Measurements from ENCODE around the gene CHID1.

Gene CHID1

GRCh38 chr11:862081-862661 lies 48.4 kb downstream of the CHID1 start:
- DNase-seq = no peak

GRCh38 chr11:861105-861479 lies 49.5 kb downstream of the CHID1 start:
- DNase-seq = no peak

- DNase-seq = no peak
Observed at GRCh38 chr11:860234-861104, 50.1 kb downstream of the CHID1 start.

GRCh38 chr11:859394-860131 lies 51.0 kb downstream of the CHID1 start:
- peak; percentile 88 for DNase-seq

- no peak for DNase-seq
Observed at GRCh38 chr11:858762-859339, 51.8 kb downstream of the CHID1 start.

GRCh38 chr11:858053-858761 lies 52.4 kb downstream of the CHID1 start:
- no peak for DNase-seq

- no peak for DNase-seq
Observed at GRCh38 chr11:856397-856796, 54.2 kb downstream of the CHID1 start.

GRCh38 chr11:855796-856195 lies 54.8 kb downstream of the CHID1 start:
- no peak for DNase-seq

GRCh38 chr11:855330-855674 lies 55.3 kb downstream of the CHID1 start:
- no peak for DNase-seq

GRCh38 chr11:854601-855329 lies 55.8 kb downstream of the CHID1 start:
- DNase-seq = no peak

GRCh38 chr11:853682-854448 lies 56.7 kb downstream of the CHID1 start:
- no peak for DNase-seq

- DNase-seq = no peak
Observed at GRCh38 chr11:852762-853161, 57.8 kb downstream of the CHID1 start.

GRCh38 chr11:850775-851763 lies 59.5 kb downstream of the CHID1 start:
- no peak for DNase-seq

GRCh38 chr11:849951-850774 lies 60.4 kb downstream of the CHID1 start:
- DNase-seq = no peak

GRCh38 chr11:849104-849824 lies 61.3 kb downstream of the CHID1 start:
- peak; percentile 77 for DNase-seq

GRCh38 chr11:848380-848931 lies 62.2 kb downstream of the CHID1 start:
- no peak for DNase-seq

GRCh38 chr11:847876-848275 lies 62.7 kb downstream of the CHID1 start:
- no peak for DNase-seq

GRCh38 chr11:846496-847098 lies 64.0 kb downstream of the CHID1 start:
- no peak for DNase-seq

Measured in femur (tissue), 1 donor.